Cardiac muscle cell (in vitro differentiated cells and primary cell): ENCODE data around the gene RFTN1. TPM values are rescaled to one million over a fixed set of nuclear protein-coding genes. Genes with fewer than 3 reads are reported as not detected.

Experiments
- DNase-seq, 2 donors: peaks; one replicate each; pipeline versions ENCODE4 v3.0.0 to v3.0.0-alpha.2; 2010 to 2017; ENCODE audit warnings: low read depth in 1 of 2, low spot score in 1 of 2
- H3K27ac ChIP-seq: fragments of 200-600 bp; sonication (generic); 2 replicates; pipeline ENCODE4 v1.5.1; 2016
- H3K27me3 ChIP-seq: fragments of 200-600 bp; sonication (generic); 2 replicates; pipeline ENCODE4 v1.6.0; 2016; ENCODE audit warnings: control low read depth
- H3K36me3 ChIP-seq: fragments of 200-600 bp; sonication (generic); 2 replicates; pipeline ENCODE4 v1.5.1; 2016; ENCODE audit warnings: control low read depth
- H3K4me1 ChIP-seq: fragments of 200-600 bp; sonication (generic); 2 replicates; pipeline ENCODE4 v1.8.1; 2017; ENCODE audit warnings: low read depth, mild to moderate bottlenecking, mixed run types
- H3K4me3 ChIP-seq: fragments of 200-600 bp; sonication (generic); 2 replicates; pipeline ENCODE4 v1.5.1; 2016; ENCODE audit warnings: mild to moderate bottlenecking
- H3K9me3 ChIP-seq: fragments of 200-600 bp; sonication (generic); 2 replicates; pipeline ENCODE4 v1.5.1; 2017; ENCODE audit warnings: low read depth, mild to moderate bottlenecking, control low read depth
- CTCF ChIP-seq: IDR thresholded peaks from 2 replicates; pipeline ENCODE4 v1.5.1; 2012; ENCODE audit warnings: low read depth, mild to moderate bottlenecking, low read length
- polyA plus RNA-seq: library from polyadenylated mRNA; unstranded; fragments of >200 nt; fragmentation: Nextera tagmentation; extraction: Ambion mirVana; gene quantifications from 2 replicates; pipeline ENCODE4 v1.2.1, GENCODE V29; 2016
- total RNA-seq: library from RNA; depleted of rRNA; stranded (reverse); fragments of >200 nt; gene quantifications from 2 replicates; pipeline ENCODE4 v1.2.3, GENCODE V29; 2016

Gene RFTN1
- total and polyA plus RNA-seq, 2 experiments from 2014 or later: 30.6 to 42.4 TPM

GRCh38 chr3:16326724-16327349, 186.7 kb downstream of the RFTN1 start:
- TF ChIP-seq CTCF: no peak
- Histone ChIP-seq H3K36me3 (no peaks in the 10 kb centered on the region), H3K4me1 (no peaks in the 10 kb centered on the region), H3K27me3 (no peaks in the 10 kb centered on the region), H3K9me3 (no peaks in the 10 kb centered on the region), H3K27ac (peak overlapping the region; percentile 25), H3K4me3 (no peak overlapping the region)
- DNase-seq: no peak

GRCh38 chr3:16325850-16326249, 187.6 kb downstream of the RFTN1 start:
- Histone ChIP-seq H3K4me1 (no peaks in the 10 kb centered on the region), H3K9me3 (no peaks in the 10 kb centered on the region), H3K27me3 (no peaks in the 10 kb centered on the region), H3K4me3 (no peak overlapping the region), H3K36me3 (peaks cover 4% of the 10 kb centered on the region), H3K27ac (no peak overlapping the region)
- no peak for TF ChIP-seq CTCF
- DNase-seq: no peak

GRCh38 chr3:16323737-16324136, 189.8 kb downstream of the RFTN1 start:
- Histone ChIP-seq H3K4me3 (no peak overlapping the region), H3K27ac (no peak overlapping the region), H3K9me3 (no peaks in the 10 kb centered on the region), H3K36me3 (peaks cover 8% of the 10 kb centered on the region), H3K27me3 (no peaks in the 10 kb centered on the region), H3K4me1 (no peaks in the 10 kb centered on the region)
- DNase-seq: no peak
- no peak for TF ChIP-seq CTCF

GRCh38 chr3:16322189-16322588, 191.3 kb downstream of the RFTN1 start:
- Histone ChIP-seq H3K4me3 (no peak overlapping the region), H3K27ac (no peak overlapping the region), H3K4me1 (no peaks in the 10 kb centered on the region), H3K36me3 (peaks cover 8% of the 10 kb centered on the region), H3K9me3 (no peaks in the 10 kb centered on the region), H3K27me3 (no peaks in the 10 kb centered on the region)
- no peak for TF ChIP-seq CTCF
- DNase-seq: no peak

- Histone ChIP-seq H3K4me1 (no peaks in the 10 kb centered on the region), H3K36me3 (peaks cover 8% of the 10 kb centered on the region)
- DNase-seq: no peak
Observed at GRCh38 chr3:16320711-16321110, 192.8 kb downstream of the RFTN1 start.

More at GRCh38 chr3:16320711-16321110, 192.8 kb downstream of the RFTN1 start:
- no peaks in the 10 kb centered on the region for H3K27me3 ChIP-seq
- H3K9me3 ChIP-seq: no peaks in the 10 kb centered on the region
- no peak for TF ChIP-seq CTCF
- H3K4me3 ChIP-seq: no peak overlapping the region
- H3K27ac ChIP-seq: no peak overlapping the region
